EL (cell line): ENCODE results near the gene SELPLG.
"Not testable (repeated sequence)": the region's sequence is repeated elsewhere in the genome, so short reads cannot be mapped to it uniquely, and the experiment has no call there.

Experiments
- DNase-seq: peaks from one replicate; pipeline ENCODE4 v3.0.0-alpha.2; 2016

SELPLG gene

GRCh38 chr12:108655812-108656175 is 22.1 kb upstream of the SELPLG start:
- DNase-seq, result not testable (repeated sequence)

DNA sequence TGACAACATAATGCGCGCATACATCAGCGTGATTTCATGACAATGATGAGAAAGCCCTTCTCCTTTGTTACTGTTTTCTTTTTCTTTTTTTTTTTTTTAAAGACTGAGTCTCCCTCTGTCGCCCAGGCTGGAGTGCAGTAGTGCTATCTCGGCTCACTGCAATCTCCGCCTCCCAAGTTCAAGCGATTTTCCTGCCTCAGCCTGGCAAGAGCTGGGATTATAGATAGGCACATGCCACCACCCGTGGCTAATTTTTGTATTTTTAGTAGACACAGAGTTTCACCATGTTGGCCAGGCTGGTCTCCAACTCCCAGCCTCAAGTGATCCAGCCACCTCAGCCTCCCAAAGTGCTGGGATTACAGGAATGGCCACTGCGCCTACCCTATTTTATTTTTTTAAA is 20.9 kb upstream of the SELPLG start:
- DNase-seq, result not testable (repeated sequence)

DNA sequence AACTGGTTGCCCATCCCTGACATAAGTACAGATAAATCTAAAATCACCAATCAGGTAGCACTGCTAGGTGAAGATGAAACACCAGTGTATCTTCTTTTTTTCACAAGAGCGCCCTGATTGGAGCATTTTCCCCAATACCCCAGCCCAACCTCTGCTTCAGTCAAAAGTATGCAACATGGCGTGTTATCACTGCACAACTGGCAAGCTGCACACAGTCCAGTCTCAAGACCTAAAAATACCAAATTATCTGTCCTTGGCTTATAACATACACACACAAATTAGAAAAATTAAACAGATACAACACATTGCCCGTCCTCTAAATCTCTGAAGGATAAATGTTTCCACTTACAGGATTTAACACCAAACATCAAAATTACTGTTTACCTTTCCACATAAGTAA is 20.2 kb upstream of the SELPLG start:
- no peak for DNase-seq

GRCh38 chr12:108653082-108653516 is 19.4 kb upstream of the SELPLG start:
- no peak for DNase-seq

DNA sequence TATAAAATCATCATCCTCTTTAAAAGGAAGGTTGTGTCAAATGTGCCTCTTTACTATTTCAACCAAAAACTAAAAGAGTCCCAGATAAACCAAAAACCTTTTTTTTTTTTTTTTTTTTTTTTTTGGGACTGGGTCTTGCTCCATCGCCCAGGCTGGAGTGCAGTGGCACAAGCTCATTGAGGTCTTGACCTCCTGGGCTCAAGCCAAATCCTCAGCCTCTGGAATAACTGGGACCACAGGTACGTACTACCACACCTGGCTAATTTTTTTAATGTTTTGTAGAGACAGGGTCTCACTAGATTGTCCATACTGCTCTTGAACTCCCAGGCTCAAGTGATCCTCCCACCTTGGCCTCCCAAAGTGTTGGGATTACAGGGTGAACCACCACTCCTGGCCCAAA is 16.4 kb upstream of the SELPLG start:
- DNase-seq, result no peak

DNA sequence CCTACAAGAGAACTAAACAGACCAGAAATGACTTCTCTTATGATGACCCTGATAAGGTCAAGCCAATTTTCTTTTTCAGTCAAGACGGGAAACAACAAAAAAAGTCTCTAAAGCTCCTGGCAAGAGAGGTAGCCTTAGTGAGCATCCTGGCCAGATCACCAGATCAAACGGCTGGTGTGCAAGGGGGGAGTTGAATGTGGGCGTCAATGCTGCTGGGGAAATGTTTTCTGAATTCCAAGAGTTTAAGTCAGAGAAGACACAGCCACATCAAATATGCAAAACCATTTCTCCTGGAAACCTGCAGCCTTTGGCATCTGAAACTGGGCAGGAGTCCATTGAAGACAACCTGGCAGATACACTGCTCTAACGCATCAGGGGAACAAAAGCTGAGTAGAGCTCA is 16.0 kb upstream of the SELPLG start:
- DNase-seq, result peak; percentile 93

DNA sequence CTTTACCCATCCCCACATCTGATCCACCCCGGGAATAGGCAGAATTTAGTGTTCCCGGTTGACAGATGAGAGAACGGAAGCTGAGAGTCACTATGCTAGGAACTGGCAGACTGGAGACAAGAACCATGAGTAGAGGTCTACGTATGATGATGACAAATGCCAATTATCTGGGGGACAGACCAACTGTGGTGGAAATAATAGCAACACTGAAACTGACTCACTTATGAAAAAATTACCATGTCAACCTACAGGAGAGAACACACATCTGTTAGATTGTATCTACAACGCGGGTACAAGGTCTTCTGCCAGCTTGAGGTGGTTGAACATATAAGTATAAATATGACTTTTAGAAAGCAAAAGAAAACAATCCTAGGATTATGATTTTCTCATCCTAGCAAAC is 15.4 kb upstream of the SELPLG start:
- peak; percentile 61 for DNase-seq

GRCh38 chr12:108648371-108648770 is 14.7 kb upstream of the SELPLG start:
- no peak for DNase-seq

GRCh38 chr12:108647585-108648287 is 14.0 kb upstream of the SELPLG start:
- DNase-seq, result no peak

- DNase-seq, result no peak
Observed at GRCh38 chr12:108646600-108647579, 13.2 kb upstream of the SELPLG start.

GRCh38 chr12:108645686-108646599 is 12.2 kb upstream of the SELPLG start:
- no peak for DNase-seq

DNA sequence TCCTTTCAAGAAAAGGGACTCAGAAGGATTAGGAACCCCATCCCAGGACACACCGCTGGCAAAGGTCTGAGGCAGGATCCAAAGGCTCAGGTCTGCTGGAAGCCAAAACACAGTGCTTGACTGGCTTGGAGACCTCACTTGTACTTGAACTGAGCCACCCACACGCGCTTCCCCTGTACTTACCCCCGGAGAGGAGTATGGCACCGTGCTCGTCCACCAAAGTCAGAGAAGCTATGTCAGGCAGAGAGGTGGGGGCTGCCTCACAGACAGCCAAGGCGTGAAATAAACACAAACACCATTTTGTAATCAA is 11.1 kb upstream of the SELPLG start:
- DNase-seq, result no peak

DNA sequence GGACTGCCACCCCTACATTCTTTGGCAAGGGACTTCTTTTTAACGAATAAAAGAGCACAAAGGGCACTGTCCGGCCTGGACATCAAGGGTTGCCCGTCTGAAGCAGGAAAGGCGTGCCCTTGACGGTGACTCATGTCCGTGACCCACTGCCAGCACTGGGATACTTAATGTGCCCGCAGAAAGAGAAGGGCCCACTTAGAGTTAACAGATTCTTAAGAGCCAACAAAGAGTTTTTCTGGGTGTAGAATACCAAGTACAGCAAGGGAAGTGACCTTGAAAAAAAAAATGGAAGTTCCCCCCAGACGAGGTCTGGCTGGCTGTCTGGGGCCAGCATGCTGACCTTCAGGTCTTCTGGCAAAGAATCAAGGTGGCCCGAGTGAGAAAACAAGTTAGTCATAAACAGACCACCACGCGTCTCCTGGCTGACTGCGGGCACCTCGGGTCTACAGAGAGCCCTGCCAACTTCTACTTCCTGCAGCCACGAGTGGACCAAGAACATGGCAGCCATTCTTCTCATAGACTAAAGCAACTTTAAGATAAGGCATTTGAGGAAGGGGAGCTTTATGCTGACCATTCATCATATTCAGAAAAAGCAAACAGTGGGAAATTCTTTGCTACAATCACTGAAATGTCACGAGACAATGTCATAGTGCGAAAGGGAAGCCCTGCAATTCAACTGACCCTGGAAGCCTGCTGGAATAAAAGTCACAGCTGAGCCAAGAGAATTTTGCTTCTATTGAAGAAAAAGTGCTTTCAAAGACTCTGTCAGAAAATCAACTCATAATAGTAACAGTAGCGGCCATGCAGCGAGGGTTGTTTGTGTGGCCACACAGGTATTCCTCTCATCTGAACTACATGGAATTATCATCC is 10.5 kb upstream of the SELPLG start:
- DNase-seq, result no peak

- DNase-seq, result no peak
Observed at GRCh38 chr12:108642899-108643654, 9.4 kb upstream of the SELPLG start.

GRCh38 chr12:108642269-108642870 is 8.7 kb upstream of the SELPLG start:
- no peak for DNase-seq

DNA sequence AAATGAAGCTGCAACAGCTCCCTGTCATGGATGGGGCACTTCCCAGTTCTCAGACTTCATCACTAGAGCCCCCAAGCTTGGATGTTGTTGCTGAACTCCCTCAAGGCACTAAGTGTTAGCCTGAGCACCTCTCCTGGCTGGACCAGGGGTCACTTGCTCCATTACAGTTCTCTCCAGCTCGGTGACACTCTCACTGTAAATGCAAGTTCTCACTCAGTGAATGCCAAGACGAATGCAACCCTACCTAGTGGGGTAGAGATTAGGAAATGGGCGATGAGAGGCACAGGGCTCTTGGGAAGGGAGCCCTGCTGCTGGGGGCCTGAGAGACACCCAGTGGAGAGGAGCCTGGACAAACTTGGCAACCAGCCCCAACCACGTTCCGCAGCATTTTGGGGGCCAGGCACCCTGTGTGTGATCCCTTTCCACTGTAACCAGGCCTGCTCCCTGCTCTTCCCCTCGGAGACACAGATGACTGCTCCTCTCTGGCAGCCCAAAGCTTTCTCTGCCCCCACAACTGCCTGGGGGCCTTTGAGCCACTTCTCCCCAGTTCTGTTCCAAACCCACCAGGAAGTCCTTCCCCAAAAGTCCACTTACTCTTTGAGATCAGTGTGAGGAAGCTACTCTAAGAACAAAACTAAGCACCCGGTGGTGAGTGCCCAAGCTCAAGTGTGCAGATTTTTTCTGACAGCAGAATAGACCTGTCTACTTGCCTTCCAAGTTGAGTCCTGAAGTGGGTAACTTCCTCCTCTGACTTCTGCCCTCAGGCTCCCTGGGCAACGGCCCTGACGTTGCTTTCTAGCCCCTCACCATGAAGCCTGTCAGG is 8.0 kb upstream of the SELPLG start:
- DNase-seq, result no peak

- peak; percentile 49 for DNase-seq
Observed at GRCh38 chr12:108640802-108641445, 7.2 kb upstream of the SELPLG start.

DNA sequence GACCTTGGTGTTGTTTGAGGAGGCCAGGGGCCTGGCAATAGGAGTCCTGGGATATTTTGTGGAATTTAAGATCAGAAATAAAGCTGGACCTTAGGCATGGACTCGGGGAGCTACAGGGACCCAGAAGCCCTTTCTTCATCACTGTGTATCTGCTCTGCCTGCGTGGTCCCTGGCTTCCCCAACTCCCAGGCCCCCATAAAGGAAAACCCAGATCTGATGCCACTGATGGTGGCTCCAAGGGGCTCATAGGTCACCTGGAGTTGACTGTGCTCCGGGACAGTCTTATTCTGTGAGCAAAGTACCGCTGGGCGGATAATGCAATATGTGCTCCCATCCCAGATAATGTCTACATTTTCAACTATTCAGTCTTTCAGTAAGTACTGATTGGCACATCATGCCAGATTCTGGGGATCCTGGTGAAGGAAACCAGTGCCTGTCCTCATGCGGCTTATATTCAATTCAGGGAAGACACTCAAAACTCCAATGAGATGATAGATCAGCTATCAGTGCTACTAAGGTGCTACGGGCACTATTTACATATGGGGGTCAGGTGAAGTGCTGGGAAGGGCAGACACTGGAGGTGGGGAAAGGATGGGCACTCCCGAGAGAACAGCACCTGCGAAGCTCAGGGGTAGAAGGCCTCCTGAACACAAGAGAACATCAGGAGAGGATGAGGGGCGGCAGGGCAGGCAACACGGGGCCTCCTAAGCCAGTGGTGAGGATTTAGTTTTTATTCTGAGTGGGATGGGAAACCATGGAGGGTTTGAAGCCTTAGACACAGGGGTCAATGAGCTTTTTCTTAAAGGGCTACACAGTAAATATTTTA is 5.5 kb upstream of the SELPLG start:
- DNase-seq, result no peak
